ENCODE results near the gene CDO1. TPM values are rescaled to one million over a fixed set of nuclear protein-coding genes. Genes with fewer than 3 reads are reported as not detected.

CDO1 gene
- total RNA-seq, 2 experiments from 2014 or later, result 0.19 to 0.34 TPM

GRCh38 chr5:115778417-115778816 is 38.0 kb downstream of the CDO1 start:
- CTCF ChIA-PET, result no interaction called here
- H3K36me3 ChIP-seq (ENCODE audit: insufficient read depth, low read length), result no peaks in the 10 kb centered on the region

GRCh38 chr5:115776989-115777388 is 39.5 kb downstream of the CDO1 start:
- Mint-ChIP-seq H3K4me1 (ENCODE audit: low read depth) (no peaks in the 10 kb centered on the region), H3K27ac (no peak overlapping the region), H3K27me3 (peaks cover 30% of the 10 kb centered on the region), H3K36me3 (ENCODE audit: low read depth) (no peaks in the 10 kb centered on the region), H3K9me3 (no peaks in the 10 kb centered on the region), H3K4me3 (no peak overlapping the region)
- ATAC-seq (ENCODE audit: poor library complexity) (no peak), DNase-seq (no peak)
- Histone ChIP-seq H3K4me3 (ENCODE audit: low read length) (no peak overlapping the region), H3K36me3 (ENCODE audit: insufficient read depth, low read length) (no peaks in the 10 kb centered on the region), H3K4me1 (ENCODE audit: insufficient read depth, low read length) (no peaks in the 10 kb centered on the region), H3K9me3 (ENCODE audit: control insufficient read depth in 1 of 2, insufficient read depth in 1 of 2, low read length in 2 of 2) (no peaks in the 10 kb centered on the region), H3K27me3 (ENCODE audit: control insufficient read depth in 1 of 2, insufficient read depth in 2 of 2, low read length in 2 of 2) (no peaks in the 10 kb centered on the region), H3K27ac (ENCODE audit: low read depth in 1 of 2, low read length in 2 of 2) (no peak overlapping the region)
- no peak for TF ChIP-seq CTCF (IDR thresholded peaks at IDR 0.05)
- ChIA-PET CTCF (no interaction called here), POLR2A (no interaction called here)
- intact Hi-C loops (cut with DNase I, micrococcal nuclease), result no loop called here

More at GRCh38 chr5:115778417-115778816, 38.0 kb downstream of the CDO1 start:
- no peak overlapping the region for H3K27ac ChIP-seq (ENCODE audit: low read depth in 1 of 2, low read length in 2 of 2)
- no peak for TF ChIP-seq CTCF (IDR thresholded peaks at IDR 0.05)
- DNase-seq (no peak), ATAC-seq (ENCODE audit: poor library complexity) (no peak)
- POLR2A ChIA-PET, result no interaction called here
- H3K4me3 Mint-ChIP-seq, result no peak overlapping the region
- H3K4me1 ChIP-seq (ENCODE audit: insufficient read depth, low read length), result no peaks in the 10 kb centered on the region
- H3K4me1 Mint-ChIP-seq (ENCODE audit: low read depth), result no peaks in the 10 kb centered on the region
- no peak overlapping the region for H3K27ac Mint-ChIP-seq
- intact Hi-C loops (cut with DNase I, micrococcal nuclease), result no loop called here
- H3K36me3 Mint-ChIP-seq (ENCODE audit: low read depth), result no peaks in the 10 kb centered on the region
- H3K9me3 ChIP-seq (ENCODE audit: control insufficient read depth in 1 of 2, insufficient read depth in 1 of 2, low read length in 2 of 2), result no peaks in the 10 kb centered on the region
- peaks cover 27% of the 10 kb centered on the region for H3K27me3 Mint-ChIP-seq
- H3K27me3 ChIP-seq (ENCODE audit: control insufficient read depth in 1 of 2, insufficient read depth in 2 of 2, low read length in 2 of 2), result no peaks in the 10 kb centered on the region
- H3K9me3 Mint-ChIP-seq, result no peaks in the 10 kb centered on the region
- no peak overlapping the region for H3K4me3 ChIP-seq (ENCODE audit: low read length)

- H3K4me1 ChIP-seq (ENCODE audit: insufficient read depth, low read length), result no peaks in the 10 kb centered on the region
- intact Hi-C loops (cut with DNase I, micrococcal nuclease), result no loop called here
- H3K36me3 ChIP-seq (ENCODE audit: insufficient read depth, low read length), result no peaks in the 10 kb centered on the region
- no peak overlapping the region for H3K4me3 ChIP-seq (ENCODE audit: low read length)
- ATAC-seq (ENCODE audit: poor library complexity) (no peak), DNase-seq (no peak)
- H3K9me3 Mint-ChIP-seq, result no peaks in the 10 kb centered on the region
- no peaks in the 10 kb centered on the region for H3K36me3 Mint-ChIP-seq (ENCODE audit: low read depth)
- peaks cover 22% of the 10 kb centered on the region for H3K27me3 Mint-ChIP-seq
- no peak overlapping the region for H3K4me3 Mint-ChIP-seq
- TF ChIP-seq CTCF (IDR thresholded peaks at IDR 0.05), result no peak
- H3K9me3 ChIP-seq (ENCODE audit: control insufficient read depth in 1 of 2, insufficient read depth in 1 of 2, low read length in 2 of 2), result no peaks in the 10 kb centered on the region
- no peak overlapping the region for H3K27ac ChIP-seq (ENCODE audit: low read depth in 1 of 2, low read length in 2 of 2)
- ChIA-PET CTCF (no interaction called here), POLR2A (no interaction called here)
- H3K27me3 ChIP-seq (ENCODE audit: control insufficient read depth in 1 of 2, insufficient read depth in 2 of 2, low read length in 2 of 2), result no peaks in the 10 kb centered on the region
- no peak overlapping the region for H3K27ac Mint-ChIP-seq
- no peaks in the 10 kb centered on the region for H3K4me1 Mint-ChIP-seq (ENCODE audit: low read depth)
These were observed 40.5 kb downstream of the CDO1 start for GRCh38 chr5:115775999-115776398.

All from CD4-positive, alpha-beta T cell (primary cell).